ENCODE results near the gene FAM43A.

The FAM43A gene

GRCh38 chr3:194642769-194643168 lies 42.9 kb upstream of the FAM43A start:
- DNase-seq (ENCODE audit: low spot score), result no peak
- no peak for TF ChIP-seq CTCF (IDR thresholded peaks at IDR 0.05; ENCODE audit: extremely low read depth, insufficient read depth, missing control alignments)
- in situ Hi-C loops (cut with MboI; ENCODE audit: low pct_unique_long_range_greater_than_20kb, low sequenced_read_pairs, unreplicated experiment), result no loop called here

GRCh38 chr3:194647747-194648146 lies 37.9 kb upstream of the FAM43A start:
- no peak for TF ChIP-seq CTCF (IDR thresholded peaks at IDR 0.05; ENCODE audit: extremely low read depth, insufficient read depth, missing control alignments)
- no peak for DNase-seq (ENCODE audit: low spot score)
- in situ Hi-C loops (cut with MboI; ENCODE audit: low pct_unique_long_range_greater_than_20kb, low sequenced_read_pairs, unreplicated experiment), result no loop called here

DNA sequence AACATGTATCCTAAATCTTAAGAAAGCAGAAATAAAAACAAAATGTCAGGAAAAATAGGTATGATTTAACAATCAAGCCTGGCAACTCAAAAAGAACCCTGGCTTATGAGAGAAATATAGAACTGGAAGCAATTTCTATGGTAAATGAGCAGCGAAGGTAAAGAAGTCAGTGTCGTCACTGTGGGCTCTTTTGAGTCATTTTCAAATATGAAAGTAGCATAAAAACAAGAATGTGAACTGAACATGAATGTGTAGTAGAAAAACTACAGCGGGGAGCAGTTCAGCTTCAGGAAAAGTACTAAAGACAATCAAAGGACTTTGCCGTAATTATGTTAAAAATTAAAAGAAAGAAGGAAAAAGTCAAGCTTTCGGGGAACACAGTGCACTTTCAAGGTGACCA lies 31.2 kb upstream of the FAM43A start:
- in situ Hi-C loops (cut with MboI; ENCODE audit: low pct_unique_long_range_greater_than_20kb, low sequenced_read_pairs, unreplicated experiment), result no loop called here
- TF ChIP-seq CTCF (IDR thresholded peaks at IDR 0.05; ENCODE audit: extremely low read depth, insufficient read depth, missing control alignments), result no peak
- peak; percentile 57 for DNase-seq (ENCODE audit: low spot score)

GRCh38 chr3:194657439-194657838 lies 28.2 kb upstream of the FAM43A start:
- no peak for DNase-seq (ENCODE audit: low spot score)
- no peak for TF ChIP-seq CTCF (IDR thresholded peaks at IDR 0.05; ENCODE audit: extremely low read depth, insufficient read depth, missing control alignments)
- in situ Hi-C loops (cut with MboI; ENCODE audit: low pct_unique_long_range_greater_than_20kb, low sequenced_read_pairs, unreplicated experiment), result no loop called here

- in situ Hi-C loops (cut with MboI; ENCODE audit: low pct_unique_long_range_greater_than_20kb, low sequenced_read_pairs, unreplicated experiment), result no loop called here
- DNase-seq (ENCODE audit: low spot score), result no peak
- TF ChIP-seq CTCF (IDR thresholded peaks at IDR 0.05; ENCODE audit: extremely low read depth, insufficient read depth, missing control alignments), result no peak
Observed at GRCh38 chr3:194658477-194659242, 27.0 kb upstream of the FAM43A start.

GRCh38 chr3:194659778-194660177 lies 25.9 kb upstream of the FAM43A start:
- no peak for DNase-seq (ENCODE audit: low spot score)
- no peak for TF ChIP-seq CTCF (IDR thresholded peaks at IDR 0.05; ENCODE audit: extremely low read depth, insufficient read depth, missing control alignments)
- in situ Hi-C loops (cut with MboI; ENCODE audit: low pct_unique_long_range_greater_than_20kb, low sequenced_read_pairs, unreplicated experiment), result no loop called here
